NCI-H2029 treated with DMSO at 0.1 percent for 48 hours (cell line): Measurements from ENCODE around the gene ZNF100.
"Not testable (repeated sequence)": the region's sequence is repeated elsewhere in the genome, so short reads cannot be mapped to it uniquely, and the experiment has no call there.

Experiments used
- DNase-seq: peaks from one replicate; lab custom pipeline; 2025; lab: John Stamatoyannopoulos, UW

The ZNF100 gene

DNA sequence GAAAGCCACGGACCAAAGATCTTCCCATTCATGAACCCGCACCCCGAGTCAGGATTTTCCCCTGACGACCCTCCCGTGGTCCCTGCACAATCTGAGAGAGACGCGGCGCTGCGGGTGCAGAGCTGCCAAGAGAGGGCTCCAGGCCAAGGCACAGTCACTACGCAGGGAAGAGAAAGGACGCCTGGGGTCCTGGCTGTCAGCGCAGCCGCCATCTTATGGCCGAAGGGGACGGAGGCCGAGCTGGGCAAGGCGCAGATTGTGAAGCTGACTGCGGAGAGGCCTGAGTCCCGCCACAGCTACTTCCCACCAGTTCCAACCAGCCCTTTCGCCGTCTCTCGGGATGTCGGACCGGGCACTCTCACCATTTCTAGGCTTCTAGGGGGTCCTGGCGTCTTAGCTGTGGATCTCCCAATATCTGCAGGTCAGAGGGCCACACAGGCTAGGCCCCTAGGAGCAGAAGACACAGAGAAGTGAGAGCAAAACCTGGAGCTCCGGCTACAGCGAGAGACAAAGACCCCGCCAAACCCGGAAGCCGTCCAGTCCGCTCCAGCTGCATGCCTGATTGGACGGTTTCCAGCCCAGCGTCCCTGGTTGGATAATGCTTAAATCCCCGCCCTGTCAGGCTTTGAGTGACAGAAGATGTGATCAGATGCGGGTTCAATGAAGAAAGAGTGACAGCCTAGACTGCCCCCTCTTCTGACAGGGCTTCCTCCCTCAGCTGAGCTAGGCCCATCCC is at the start of gene ZNF100:
TSS of gene ZNF100 (minus strand) at position 515 of the 736 bp plus-strand sequence. CDS start at position 365, 150 bp downstream.
- peak; percentile 91 for DNase-seq

DNA sequence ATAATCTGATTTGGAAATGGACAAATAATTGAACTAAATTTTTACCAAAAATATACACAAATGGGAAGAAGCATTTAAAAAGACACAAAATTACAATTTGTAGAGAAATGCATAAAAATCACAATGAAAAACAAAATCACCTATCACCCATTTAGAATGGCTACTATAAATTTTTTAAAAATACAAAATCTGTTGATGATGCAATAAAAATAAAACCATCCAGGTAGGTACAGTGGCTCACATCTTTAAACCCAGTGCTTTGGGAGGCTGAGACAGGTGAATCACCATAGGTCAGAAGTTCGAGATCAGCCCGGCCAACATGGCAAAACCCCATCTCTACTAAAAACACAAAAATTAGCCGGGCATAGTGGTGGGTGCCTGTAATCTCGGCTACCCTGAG is 45.1 kb upstream of the ZNF100 start:
- no peak for DNase-seq

DNA sequence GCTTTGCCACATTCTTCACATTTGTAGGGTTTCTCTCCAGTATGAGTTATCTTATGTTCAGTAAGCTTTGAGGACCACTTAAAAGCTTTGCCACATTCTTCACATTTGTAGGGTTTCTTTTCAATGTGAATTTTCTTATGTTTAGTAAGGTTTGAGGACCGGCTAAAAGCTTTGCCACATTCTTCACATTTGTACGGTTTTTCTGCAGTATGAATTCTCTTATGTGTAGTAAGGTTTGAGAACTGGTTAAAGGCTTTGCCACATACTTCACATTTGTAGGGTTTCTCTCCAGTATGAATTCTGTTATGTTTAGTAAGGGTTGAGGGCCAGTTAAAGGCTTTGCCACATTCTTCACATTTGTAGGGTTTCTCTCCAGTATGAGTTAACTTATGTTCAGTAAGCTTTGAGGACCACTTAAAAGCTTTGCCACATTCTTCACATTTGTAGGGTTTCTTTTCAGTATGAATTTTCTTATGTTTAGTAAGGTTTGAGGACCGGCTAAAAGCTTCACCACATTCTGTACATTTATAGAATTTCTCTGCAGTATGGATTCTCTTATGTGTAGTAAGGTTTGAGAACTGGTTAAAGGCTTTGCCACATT is 41.1 kb upstream of the ZNF100 start:
- DNase-seq: not testable (repeated sequence)

DNA sequence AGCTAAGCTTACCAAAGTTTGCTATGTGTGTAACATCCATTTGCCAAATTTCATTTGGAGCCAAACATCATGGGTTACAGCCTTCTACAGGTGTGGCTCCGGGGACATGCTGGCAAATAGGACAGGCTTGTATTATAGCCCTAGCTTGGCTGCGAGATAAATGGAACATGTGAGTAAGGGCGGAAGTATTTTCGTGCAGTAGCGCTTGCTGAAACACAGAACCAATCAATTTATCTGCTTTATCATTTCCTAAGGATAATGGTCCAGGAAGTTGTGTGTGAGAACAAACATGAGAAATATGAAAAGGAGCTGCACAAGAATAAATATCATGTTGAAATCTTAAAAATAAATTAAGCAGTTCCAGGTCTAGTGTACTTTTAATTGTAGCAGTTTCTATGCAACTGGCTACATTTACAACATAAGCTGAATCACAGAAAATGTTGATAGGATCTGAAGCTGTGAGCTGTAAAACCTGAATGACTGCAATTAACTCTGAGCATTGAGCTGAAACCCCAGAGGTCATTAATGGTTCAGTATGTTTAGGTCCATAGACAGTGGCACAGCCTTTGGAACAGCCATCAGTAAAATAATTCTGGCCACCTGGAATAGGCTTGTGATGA is 22.2 kb upstream of the ZNF100 start:
- no peak for DNase-seq

- DNase-seq: no peak
Observed at GRCh38 chr19:21786936-21787335, 19.6 kb upstream of the ZNF100 start.

DNA sequence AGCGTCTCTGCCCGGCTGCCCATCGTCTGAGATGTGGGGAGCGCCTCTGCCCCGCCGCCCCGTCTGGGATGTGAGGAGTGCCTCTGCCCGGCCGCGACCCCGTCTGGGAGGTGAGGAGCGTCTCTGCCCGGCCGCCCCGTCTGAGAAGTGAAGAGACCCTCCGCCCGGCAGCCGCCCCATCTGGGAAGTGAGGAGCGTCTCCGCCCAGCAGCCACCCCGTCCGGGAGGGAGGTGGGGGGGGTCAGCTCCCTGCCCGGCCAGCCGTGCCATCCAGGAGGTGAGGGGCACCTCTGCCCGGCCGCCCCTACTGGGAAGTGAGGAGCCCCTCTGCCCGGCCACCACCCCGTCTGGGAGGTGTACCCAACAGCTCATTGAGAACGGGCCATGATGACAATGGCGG is 8.4 kb upstream of the ZNF100 start:
- DNase-seq: not testable (repeated sequence)

- not testable (repeated sequence) for DNase-seq
Observed at GRCh38 chr19:21766705-21767064, 694 bp downstream of the ZNF100 start.

GRCh38 chr19:21765151-21765550 is 2.2 kb downstream of the ZNF100 start:
- DNase-seq: no peak

DNA sequence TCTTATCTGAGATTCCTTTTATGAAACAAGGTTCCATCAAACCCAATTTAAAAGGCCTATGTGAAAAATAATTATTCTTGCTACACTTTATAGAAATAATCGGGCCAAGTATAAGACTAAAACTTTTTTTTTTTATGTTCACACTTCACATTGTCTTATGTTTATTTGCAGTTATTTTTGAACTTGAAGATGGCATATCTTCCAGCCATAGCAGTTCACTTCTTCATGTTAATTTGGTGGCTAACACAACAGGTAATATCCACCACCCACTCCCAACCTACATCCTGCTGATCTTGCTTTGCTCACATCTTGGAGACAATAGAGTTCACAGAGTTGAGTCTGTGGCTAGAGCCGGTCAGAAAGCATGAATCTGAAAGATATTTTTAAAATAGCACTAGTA is 5.8 kb downstream of the ZNF100 start:
- DNase-seq: not testable (repeated sequence)

GRCh38 chr19:21758296-21758695 is 9.1 kb downstream of the ZNF100 start:
- DNase-seq: no peak

DNA sequence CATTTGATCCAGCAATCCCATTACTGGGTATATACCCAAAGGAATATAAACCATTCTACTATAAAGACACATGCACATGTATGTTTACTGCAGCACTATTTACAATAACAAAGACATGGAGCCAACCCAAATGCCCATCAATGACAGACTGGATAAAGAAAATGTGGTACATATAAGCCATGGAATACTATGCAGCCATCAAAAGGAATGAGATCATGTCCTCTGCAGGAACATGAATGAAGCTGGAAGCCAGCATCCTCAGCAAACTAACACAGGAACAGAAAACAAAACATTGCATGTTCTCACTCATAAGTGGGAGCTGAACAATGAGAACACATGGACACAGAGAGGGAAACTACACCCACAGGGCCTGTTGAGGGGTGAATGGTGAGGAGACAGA is 11.8 kb downstream of the ZNF100 start:
- not testable (repeated sequence) for DNase-seq

DNA sequence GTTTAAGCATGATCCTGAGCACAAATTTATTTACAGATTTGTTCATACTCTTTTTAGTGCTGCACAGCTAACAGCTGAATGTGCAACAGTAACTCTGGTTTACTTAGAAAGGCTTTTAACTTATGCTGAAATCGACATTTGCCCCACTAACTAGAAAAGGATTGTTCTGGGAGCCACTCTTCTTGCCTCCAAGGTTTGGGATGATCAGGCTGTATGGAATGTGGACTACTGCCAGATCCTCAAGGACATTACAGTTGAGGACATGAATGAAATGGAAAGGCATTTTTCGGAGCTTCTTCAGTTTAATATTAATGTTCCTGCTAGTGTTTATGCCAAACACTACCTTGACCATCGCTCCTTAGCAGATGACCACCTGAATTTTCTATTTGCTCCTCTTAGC is 16.0 kb downstream of the ZNF100 start:
- DNase-seq: no peak

DNA sequence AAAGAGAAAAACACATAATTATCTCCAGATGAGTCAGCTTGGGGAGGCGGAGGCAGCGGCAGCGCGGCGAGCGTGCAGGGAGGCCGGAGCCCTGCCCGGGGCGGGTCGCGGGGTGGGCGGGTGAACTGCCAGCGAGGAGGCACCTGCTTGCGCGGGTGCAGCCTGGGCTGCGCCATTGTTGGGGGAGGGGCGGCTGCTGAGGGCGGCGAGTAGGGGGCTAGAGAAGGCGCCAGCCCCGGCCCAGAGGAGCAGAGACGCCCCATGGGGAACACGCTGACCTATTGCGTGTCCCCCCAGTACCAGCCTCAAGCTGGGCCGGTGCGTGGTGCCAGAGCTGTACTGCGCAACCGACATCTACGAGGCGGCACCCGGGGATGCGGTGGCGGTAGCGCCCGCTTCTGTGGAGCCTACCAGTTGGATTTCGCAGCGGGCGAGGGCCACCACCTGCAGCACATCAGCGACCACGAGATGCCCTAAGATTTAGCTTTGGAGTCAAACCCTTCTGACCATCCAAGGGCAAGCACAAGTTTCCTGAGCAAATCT is 16.7 kb downstream of the ZNF100 start:
- no peak for DNase-seq

DNA sequence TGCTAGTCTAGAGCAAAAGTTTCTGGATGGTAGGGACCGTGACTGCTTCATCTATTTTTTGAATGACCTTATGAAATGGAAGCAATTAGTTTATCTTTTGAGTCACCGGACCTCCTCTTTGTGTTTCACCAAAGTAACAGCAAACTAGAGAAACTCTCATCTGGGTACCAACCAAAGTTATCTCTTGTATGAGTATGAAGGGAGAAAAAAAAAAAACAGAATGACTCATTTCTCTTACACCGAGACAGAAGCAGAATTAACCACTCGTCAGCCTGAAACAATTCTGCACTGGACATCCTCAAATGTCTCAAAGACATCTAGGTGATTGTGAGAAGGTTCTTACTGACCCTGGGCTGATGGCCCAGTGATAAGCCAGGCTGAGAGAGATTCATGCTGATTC is 18.3 kb downstream of the ZNF100 start:
- DNase-seq: no peak

DNA sequence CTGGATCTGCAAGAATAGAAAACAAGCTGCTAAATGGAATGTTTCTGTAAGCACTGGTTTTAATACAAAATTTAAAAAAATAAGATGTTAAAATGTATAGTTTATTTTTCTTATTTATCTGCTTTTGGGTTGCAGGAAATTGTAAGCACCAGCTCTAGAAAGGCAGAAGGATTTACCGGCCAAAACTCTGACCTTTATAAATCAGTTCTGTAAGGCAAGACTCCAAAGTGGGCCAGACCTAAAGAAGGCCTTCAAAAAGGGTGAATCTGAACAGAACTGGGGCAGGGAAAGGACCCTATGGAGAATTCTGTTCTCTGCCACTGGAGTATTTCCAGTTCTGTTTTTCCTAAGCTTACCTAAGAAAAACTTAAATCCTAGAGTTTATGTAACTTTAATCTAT is 19.3 kb downstream of the ZNF100 start:
- DNase-seq: no peak

- DNase-seq: no peak
Observed at GRCh38 chr19:21740559-21740958, 26.8 kb downstream of the ZNF100 start.

DNA sequence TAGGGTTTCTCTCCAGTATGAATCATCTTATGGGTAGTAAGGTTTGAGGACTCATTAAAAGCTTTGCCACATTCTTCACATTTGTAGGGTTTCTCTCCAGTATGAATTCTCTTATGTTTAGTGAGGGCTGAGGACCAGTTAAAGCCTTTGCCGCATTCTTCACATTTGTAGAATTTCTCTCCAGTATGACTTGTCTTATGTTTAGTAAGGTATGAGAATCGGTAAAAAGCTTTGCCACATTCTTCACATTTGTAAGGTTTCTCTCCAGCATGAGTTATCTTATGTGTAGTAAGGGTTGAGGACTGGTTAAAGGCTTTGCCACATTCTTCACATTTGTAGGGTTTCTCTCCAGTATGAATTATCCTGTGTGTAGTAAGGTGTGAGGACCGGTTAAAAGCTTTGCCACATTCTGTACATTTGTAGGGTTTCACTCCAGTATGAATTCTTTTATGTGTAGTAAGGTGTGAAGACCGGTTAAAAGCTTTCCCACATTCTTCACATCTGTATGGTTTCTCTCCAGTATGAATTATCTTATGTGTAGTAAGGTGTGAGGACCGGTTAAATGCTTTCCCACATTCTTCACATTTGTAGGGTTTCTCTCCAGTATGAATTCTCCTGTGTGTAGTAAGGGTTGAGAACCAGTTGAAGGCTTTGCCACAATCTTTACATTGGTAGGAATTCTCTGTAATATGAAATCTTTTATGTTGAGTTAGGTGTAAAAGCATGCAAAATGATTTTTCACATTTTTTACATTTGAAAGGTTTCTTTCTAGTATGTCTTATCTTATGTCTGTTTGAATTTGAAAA is 40.2 kb downstream of the ZNF100 start:
- not testable (repeated sequence) for DNase-seq

- no peak for DNase-seq
Observed at GRCh38 chr19:21713761-21714160, 53.6 kb downstream of the ZNF100 start.

- DNase-seq: no peak
Observed at GRCh38 chr19:21709464-21709863, 57.9 kb downstream of the ZNF100 start.

- not testable (repeated sequence) for DNase-seq
Observed at GRCh38 chr19:21707878-21708277, 59.5 kb downstream of the ZNF100 start.

DNA sequence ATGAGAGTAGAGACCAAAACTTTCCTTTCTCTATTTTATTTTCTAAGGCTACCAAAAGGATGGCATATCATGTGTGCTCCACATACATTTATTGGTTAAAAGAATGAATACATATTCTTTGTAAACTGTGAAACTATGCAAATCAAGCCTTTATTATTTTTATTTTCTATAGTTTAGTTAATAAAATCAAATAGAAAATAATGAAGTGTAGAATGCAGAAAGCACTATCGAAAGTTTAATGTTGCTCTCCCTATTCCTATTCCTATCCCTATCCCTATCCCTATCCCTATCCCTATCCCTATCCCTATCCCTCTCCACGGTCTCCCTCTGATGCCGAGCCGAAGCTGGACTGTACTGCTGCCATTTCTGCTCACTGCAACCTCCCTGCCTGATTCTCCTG is 60.3 kb downstream of the ZNF100 start:
- DNase-seq: no peak

DNA sequence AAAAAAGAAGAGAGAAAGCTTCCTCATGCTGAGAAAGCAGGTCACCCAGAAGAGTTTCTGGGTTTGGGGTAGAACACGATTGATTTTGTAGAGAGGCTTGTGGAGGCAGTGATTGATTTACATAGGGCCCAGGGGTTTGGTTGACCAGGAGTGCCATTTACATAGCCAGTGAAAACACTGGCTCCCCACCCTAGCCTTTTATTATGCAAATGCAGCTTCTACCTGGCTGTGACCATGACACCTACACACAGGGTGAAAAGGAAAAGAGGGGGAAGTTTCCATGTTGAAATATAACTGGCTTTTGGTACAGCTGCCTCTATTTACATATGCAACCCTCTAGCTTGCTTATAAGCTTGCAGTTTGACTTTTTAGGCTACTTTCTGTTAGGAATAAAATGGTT is 62.0 kb downstream of the ZNF100 start:
- no peak for DNase-seq
